Adrenal gland (tissue), 12 donors: ENCODE results near the gene AGBL4. TPM values are rescaled to one million over a fixed set of nuclear protein-coding genes. Genes with fewer than 3 reads are reported as not detected.
"Not testable (repeated sequence)": the region's sequence is repeated elsewhere in the genome, so short reads cannot be mapped to it uniquely, and the experiment has no call there.

Source experiments
- DNase-seq, 7 donors: peaks; one replicate each; pipeline ENCODE4 v3.0.0-alpha.2; 2019 to 2020
- H3K27ac ChIP-seq, 5 donors: fragments of 200-600 bp; sonication (generic) in 4 of 5; 1 replicate in 3 of 5; 2 replicates in 2 of 5; pipeline versions ENCODE4 v1.5.1 to v1.8.0; 2016 to 2020; ENCODE audit warnings: mild to moderate bottlenecking in 1 of 5
- H3K27me3 ChIP-seq: fragments of 200-600 bp; 2 replicates; pipeline ENCODE4 v1.8.0; 2021
- H3K36me3 ChIP-seq, 2 donors: fragments of 200-600 bp; replicated peaks in 1 of 2; 1 replicate in 1 of 2; 2 replicates in 1 of 2; pipeline versions ENCODE4 v1.5.1 to v1.8.0; 2018 to 2022
- H3K4me1 ChIP-seq, 2 donors: fragments of 200-600 bp; replicated peaks in 1 of 2; 1 replicate in 1 of 2; 2 replicates in 1 of 2; pipeline versions ENCODE4 v1.5.1 to v1.8.0; 2018 to 2021
- H3K4me3 ChIP-seq, 4 donors: fragments of 200-600 bp; sonication (generic) in 3 of 4; one replicate each; pipeline ENCODE4 v1.5.1; 2016 to 2018
- H3K9me3 ChIP-seq, 3 donors: fragments of 200-600 bp; sonication (generic) in 1 of 3; replicated peaks in 1 of 3; 1 replicate in 2 of 3; 2 replicates in 1 of 3; pipeline versions ENCODE4 v1.5.1 to v1.8.0; 2016 to 2021
- CTCF ChIP-seq, 6 experiments: fragments of 450-650 bp in 4 of 6; fragments of 200-600 bp in 2 of 6; sonication (generic) in 1 of 6; IDR thresholded peaks; 1 replicate in 5 of 6; 2 replicates in 1 of 6; pipeline versions ENCODE4 v1.5.1 to v1.8.0; 2016 to 2021; ENCODE audit warnings: antibody characterized with exemption in 6 of 6, mild to moderate bottlenecking in 2 of 6, moderate library complexity in 1 of 6
- POLR2A ChIP-seq, 2 donors: fragments of 450-650 bp; IDR thresholded peaks; one replicate each; pipeline ENCODE4 v1.6.1; 2017; ENCODE audit warnings: antibody characterized with exemption in 2 of 2, mild to moderate bottlenecking in 2 of 2, moderate library complexity in 1 of 2
- WGBS, 4 donors: extraction: QIAGEN DNeasy Blood & Tissue Kit in 2 of 4; methylation state at CpG; one replicate each; pipeline versions ENCODE4 v1.1.5 to v1.1.7; 2013 to 2017; 5-methylcytosine and 5-hydroxymethylcytosine counted together
- intact Hi-C, 2 donors: fragments of 100-400 bp; cut with DNase I; formaldehyde crosslinking; loops; one replicate each; pipeline versions ENCODE4 v1.14.1 to v1.15.0; 2022 to 2023
- polyA plus RNA-seq, 3 donors: library from polyadenylated mRNA; stranded (reverse); fragments of 200-250 nt in 2 of 3; fragments of 350-450 nt in 1 of 3; fragmentation: Illumina TruSeq in 1 of 3; extraction: RNeasy Lipid Tissue Mini Kit (QIAGEN cat#74804) in 1 of 3; gene quantifications; one replicate each; pipeline ENCODE4 v1.2.3, GENCODE V29; 2013 to 2014
- total RNA-seq, 9 donors: library from RNA; depleted of rRNA in 4 of 9; stranded (reverse); fragments of >200 nt in 4 of 9; fragments of 120-200 nt in 1 of 9; fragmentation: NEBNext Ultra II Directional in 1 of 9; extraction: Animal tissue kit (Norgen Biotek cat#: 25700) in 1 of 9; gene quantifications; one replicate each; pipeline versions ENCODE4 v1.1.0 to v1.2.4, GENCODE V29; 2013 to 2023
- donor health status: healthy with polysubstance abuse.
- donor health status: Bipolar disorder and iron deficiency.
- donor health status: DM: yes; HTN: yes; CAD: no.
- donor health status: DM: no; HTN: no; CAD: no.
- donor health status: DM: no; HTN: no; CAD: no.
- donor health status: DM: yes; HTN: yes; CAD: no.

The AGBL4 gene
- total and polyA plus RNA-seq, 12 donors = 0.10 to 1.9 (median 0.80) TPM; not detected in 2

- WGBS, 4 donors = 43 to 52% (median 47%) methylated on average over 3 of the region's 3 CpGs
- no peak overlapping the region for H3K4me3 ChIP-seq
- no peaks in the 10 kb centered on the region for H3K4me1 ChIP-seq
- no peaks in the 10 kb centered on the region for H3K27me3 ChIP-seq
- no peaks in the 10 kb centered on the region for H3K36me3 ChIP-seq
- no peak for DNase-seq
- no peak overlapping the region for H3K27ac ChIP-seq
- intact Hi-C loops = no loop called here
- H3K9me3 ChIP-seq = no peaks in the 10 kb centered on the region
- TF ChIP-seq CTCF (IDR thresholded peaks at IDR 0.05) (no peak), POLR2A (IDR thresholded peaks at IDR 0.05) (no peak)
Observed at GRCh38 chr1:49765034-49765433, 258.7 kb downstream of the AGBL4 start.

DNA sequence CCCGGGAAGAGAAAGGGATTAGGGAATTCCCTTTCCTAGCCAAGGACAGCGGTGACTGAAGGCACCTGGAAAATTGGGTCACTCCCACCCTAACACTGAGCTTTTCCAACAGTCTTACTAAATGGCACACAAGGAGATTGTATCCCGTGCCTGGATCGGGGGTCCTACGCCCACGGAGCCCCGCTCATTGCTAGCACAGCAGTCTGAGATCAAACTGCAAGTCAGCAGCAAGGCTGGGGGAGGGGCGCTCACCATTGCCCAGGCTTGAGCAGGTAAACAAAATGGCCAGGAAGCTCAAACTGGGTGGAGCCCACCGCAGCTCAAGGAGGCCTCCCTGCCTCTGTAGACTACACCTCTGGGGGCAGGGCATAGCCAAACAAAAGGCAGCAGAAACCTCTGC is 285.6 kb downstream of the AGBL4 start:
- H3K36me3 ChIP-seq, DNase-seq, H3K4me3 ChIP-seq, H3K27me3 ChIP-seq, H3K27ac ChIP-seq, intact Hi-C loops, H3K9me3 ChIP-seq, H3K4me1 ChIP-seq: not testable (repeated sequence)
- 87 to 97% (median 94%) methylated on average over 2 to 9 of the region's 9 CpGs for WGBS, 4 donors

- no peaks in the 10 kb centered on the region for H3K4me1 ChIP-seq
- no peaks in the 10 kb centered on the region for H3K27me3 ChIP-seq
- H3K9me3 ChIP-seq = no peaks in the 10 kb centered on the region
- no peak overlapping the region for H3K4me3 ChIP-seq
- no peaks in the 10 kb centered on the region for H3K36me3 ChIP-seq
- DNase-seq = no peak
- H3K27ac ChIP-seq = no peak overlapping the region
- 41 to 68% (median 48%) methylated on average over 1 of the region's 1 CpG for WGBS, 4 donors
- intact Hi-C loops = no loop called here
- TF ChIP-seq CTCF (IDR thresholded peaks at IDR 0.05) (no peak), POLR2A (IDR thresholded peaks at IDR 0.05) (no peak)
Observed at GRCh38 chr1:49728377-49728776, 295.4 kb downstream of the AGBL4 start.

GRCh38 chr1:49723662-49724061 is 300.1 kb downstream of the AGBL4 start:
- intact Hi-C loops = no loop called here
- Histone ChIP-seq H3K4me3 (no peak overlapping the region), H3K36me3 (no peaks in the 10 kb centered on the region), H3K27ac (no peak overlapping the region), H3K9me3 (no peaks in the 10 kb centered on the region), H3K27me3 (no peaks in the 10 kb centered on the region), H3K4me1 (no peaks in the 10 kb centered on the region)
- no peak for DNase-seq
- TF ChIP-seq POLR2A (IDR thresholded peaks at IDR 0.05) (no peak), CTCF (IDR thresholded peaks at IDR 0.05) (no peak)
- 82 to 100% (median 92%) methylated on average over 1 of the region's 1 CpG for WGBS, 4 donors

GRCh38 chr1:49694251-49694827 is 329.4 kb downstream of the AGBL4 start:
- H3K4me1 ChIP-seq = no peaks in the 10 kb centered on the region
- H3K27ac ChIP-seq = no peak overlapping the region
- TF ChIP-seq POLR2A (IDR thresholded peaks at IDR 0.05) (no peak), CTCF (IDR thresholded peaks at IDR 0.05) (no peak)
- DNase-seq = no peak
- H3K9me3 ChIP-seq = peaks cover 0 to 7% (median 0%) of the 10 kb centered on the region in 3 donors
- no peaks in the 10 kb centered on the region for H3K36me3 ChIP-seq
- intact Hi-C loops = no loop called here
- no peak overlapping the region for H3K4me3 ChIP-seq
- no peaks in the 10 kb centered on the region for H3K27me3 ChIP-seq
- WGBS, 4 donors = 51 to 60% (median 55%) methylated on average over 4 of the region's 4 CpGs
